ENCODE data around the gene LINC00632.
A peak's percentile ranks its signal among the peaks of the same experiment; 100 is the strongest.
"Not testable (repeated sequence)": the region's sequence is repeated elsewhere in the genome, so short reads cannot be mapped to it uniquely, and the experiment has no call there.

LINC00632 gene

GRCh38 chrX:140709421-140709846, at the start of gene LINC00632:
Gene LINC00632 (plus strand): TSS chrX:140709759.
- DNase-seq: no peak

GRCh38 chrX:140661643-140662042, 47.9 kb upstream of the LINC00632 start:
- DNase-seq: no peak

- no peak for DNase-seq
These were observed 44.6 kb upstream of the LINC00632 start for GRCh38 chrX:140664939-140665338.

GRCh38 chrX:140672840-140673731, 36.5 kb upstream of the LINC00632 start:
- DNase-seq: no peak

GRCh38 chrX:140687706-140688105, 21.9 kb upstream of the LINC00632 start:
- no peak for DNase-seq

- not testable (repeated sequence) for DNase-seq
These were observed 18.0 kb upstream of the LINC00632 start for GRCh38 chrX:140691596-140691995.

- DNase-seq: no peak
These were observed 11.9 kb upstream of the LINC00632 start for GRCh38 chrX:140697618-140698017.

GRCh38 chrX:140701480-140701879, 8.1 kb upstream of the LINC00632 start:
- DNase-seq: peak; percentile 3

GRCh38 chrX:140710710-140711109, 1.2 kb downstream of the LINC00632 start:
- DNase-seq: no peak

- no peak for DNase-seq
These were observed 2.3 kb downstream of the LINC00632 start for GRCh38 chrX:140711894-140712293.

- DNase-seq: peak; percentile 54
These were observed 3.0 kb downstream of the LINC00632 start for GRCh38 chrX:140712413-140713173.

GRCh38 chrX:140713174-140713539, 3.6 kb downstream of the LINC00632 start:
- peak; percentile 2 for DNase-seq

GRCh38 chrX:140715787-140716186, 6.2 kb downstream of the LINC00632 start:
- DNase-seq: no peak

GRCh38 chrX:140723121-140723715, 13.7 kb downstream of the LINC00632 start:
- DNase-seq: no peak

- no peak for DNase-seq
These were observed 14.8 kb downstream of the LINC00632 start for GRCh38 chrX:140724309-140724708.

- DNase-seq: no peak
These were observed 15.2 kb downstream of the LINC00632 start for GRCh38 chrX:140724736-140725135.

- DNase-seq: no peak
These were observed 15.9 kb downstream of the LINC00632 start for GRCh38 chrX:140725500-140725899.

- DNase-seq: peak; percentile 24
These were observed 24.3 kb downstream of the LINC00632 start for GRCh38 chrX:140733766-140734342.

GRCh38 chrX:140744085-140744484, 34.5 kb downstream of the LINC00632 start:
- DNase-seq: peak; percentile 20

GRCh38 chrX:140756941-140757340, 47.4 kb downstream of the LINC00632 start:
- no peak for DNase-seq

- peak; percentile 43 for DNase-seq
These were observed 52.5 kb downstream of the LINC00632 start for GRCh38 chrX:140762061-140762460.

GRCh38 chrX:140764401-140764919, 54.9 kb downstream of the LINC00632 start:
- no peak for DNase-seq
